HepG2 (cell line): ENCODE measurements around the gene NOXO1. TPM values are rescaled to one million over a fixed set of nuclear protein-coding genes. Genes with fewer than 3 reads are reported as not detected.

ENCODE experiments used
- FOSL2 ChIP-seq: sonication (generic); formaldehyde crosslinking; IDR thresholded peaks from 2 replicates; pipeline ENCODE4 v1.4.0; 2020; ENCODE audit warnings: missing genetic modification reagents
- MEF2D ChIP-seq: sonication (generic); formaldehyde crosslinking; IDR thresholded peaks from 2 replicates; pipeline ENCODE4 v1.5.1; 2020; ENCODE audit warnings: mild to moderate bottlenecking, missing genetic modification reagents
- SALL1 ChIP-seq: sonication (generic); formaldehyde crosslinking; IDR thresholded peaks from 2 replicates; pipeline ENCODE4 v1.8.0; 2022; ENCODE audit warnings: mild to moderate bottlenecking, missing genetic modification reagents
- SATB2 ChIP-seq: sonication (generic); formaldehyde crosslinking; IDR thresholded peaks from 2 replicates; pipeline ENCODE4 v1.5.0; 2020; ENCODE audit warnings: missing genetic modification reagents
- TOE1 ChIP-seq: sonication (generic); formaldehyde crosslinking; IDR thresholded peaks from 2 replicates; pipeline ENCODE4 v1.4.0; 2020; ENCODE audit warnings: mild to moderate bottlenecking, missing genetic modification reagents
- TRIM24 ChIP-seq: sonication (generic); formaldehyde crosslinking; IDR thresholded peaks from 2 replicates; pipeline ENCODE4 v1.8.0; 2022; ENCODE audit warnings: mild to moderate bottlenecking, missing genetic modification reagents
- ZBTB7B ChIP-seq: sonication (generic); formaldehyde crosslinking; IDR thresholded peaks from 2 replicates; pipeline ENCODE4 v1.4.0; 2020; ENCODE audit warnings: missing genetic modification reagents
- ZNF17 ChIP-seq: sonication (generic); formaldehyde crosslinking; IDR thresholded peaks from 2 replicates; pipeline ENCODE4 v1.5.0; 2020; ENCODE audit warnings: mild to moderate bottlenecking, missing genetic modification reagents
- ZNF432 ChIP-seq: sonication (generic); formaldehyde crosslinking; IDR thresholded peaks from 2 replicates; pipeline ENCODE4 v1.5.0; 2020; ENCODE audit warnings: missing genetic modification reagents, mild to moderate bottlenecking, borderline replicate concordance
- ZSCAN12 ChIP-seq: sonication (generic); formaldehyde crosslinking; IDR thresholded peaks from 2 replicates; pipeline ENCODE4 v1.9.0; 2021; ENCODE audit warnings: mild to moderate bottlenecking, missing genetic modification reagents
- ZZZ3 ChIP-seq: sonication (generic); formaldehyde crosslinking; IDR thresholded peaks from 2 replicates; pipeline ENCODE4 v1.4.0; 2020; ENCODE audit warnings: missing genetic modification reagents, mild to moderate bottlenecking, borderline replicate concordance
- polyA plus RNA-seq, 8 experiments: library from polyadenylated mRNA; depleted of rRNA in 3 of 8; stranded (reverse) in 7 of 8; unstranded in 1 of 8; fragments of >200 nt; fragmentation: Illumina TruSeq in 4 of 8; extraction: Trizol in 4 of 8; gene quantifications; 2 replicates each; pipeline versions ENCODE4 v1.2.1 to v1.2.3, GENCODE V29; 2011 to 2016; ENCODE audit warnings: low read depth in 4 of 8, missing spikeins in 1 of 8, mixed read lengths in 1 of 8; ENCODE audit not compliant: insufficient read depth in 1 of 8
- total RNA-seq, 5 experiments: library from RNA; depleted of rRNA; stranded (reverse); fragments of >200 nt; fragmentation: Illumina TruSeq; extraction: Trizol; gene quantifications; 2 replicates each; pipeline ENCODE4 v1.2.3, GENCODE V29; 2016; ENCODE audit warnings: low read depth in 1 of 5
- TF ChIP-seq, protein P1 (sequence below): sonication (generic); formaldehyde crosslinking; IDR thresholded peaks from 2 replicates; pipeline ENCODE4 v1.4.0; 2020; ENCODE audit warnings: missing genetic modification reagents
- TF ChIP-seq, protein P2 (sequence below): sonication (generic); formaldehyde crosslinking; IDR thresholded peaks from 2 replicates; pipeline ENCODE4 v1.8.1; 2023; ENCODE audit warnings: missing genetic modification reagents, inconsistent platforms, borderline replicate concordance
- TF ChIP-seq, protein P3 (sequence below): sonication (generic); formaldehyde crosslinking; IDR thresholded peaks from 2 replicates; pipeline ENCODE4 v1.4.0; 2020; ENCODE audit warnings: mild to moderate bottlenecking, missing genetic modification reagents
- TF ChIP-seq, protein P4 (sequence below): IDR thresholded peaks from 2 replicates; pipeline ENCODE4 v1.6.1; 2012; ENCODE audit warnings: low read length, improper control_type of control experiment

Gene NOXO1
- total and polyA plus RNA-seq, 2 of the 13 experiments (the other 11 are each of a cell fraction or from before 2014, with no cell fraction given), result 0.69 to 1.4 TPM

DNA sequence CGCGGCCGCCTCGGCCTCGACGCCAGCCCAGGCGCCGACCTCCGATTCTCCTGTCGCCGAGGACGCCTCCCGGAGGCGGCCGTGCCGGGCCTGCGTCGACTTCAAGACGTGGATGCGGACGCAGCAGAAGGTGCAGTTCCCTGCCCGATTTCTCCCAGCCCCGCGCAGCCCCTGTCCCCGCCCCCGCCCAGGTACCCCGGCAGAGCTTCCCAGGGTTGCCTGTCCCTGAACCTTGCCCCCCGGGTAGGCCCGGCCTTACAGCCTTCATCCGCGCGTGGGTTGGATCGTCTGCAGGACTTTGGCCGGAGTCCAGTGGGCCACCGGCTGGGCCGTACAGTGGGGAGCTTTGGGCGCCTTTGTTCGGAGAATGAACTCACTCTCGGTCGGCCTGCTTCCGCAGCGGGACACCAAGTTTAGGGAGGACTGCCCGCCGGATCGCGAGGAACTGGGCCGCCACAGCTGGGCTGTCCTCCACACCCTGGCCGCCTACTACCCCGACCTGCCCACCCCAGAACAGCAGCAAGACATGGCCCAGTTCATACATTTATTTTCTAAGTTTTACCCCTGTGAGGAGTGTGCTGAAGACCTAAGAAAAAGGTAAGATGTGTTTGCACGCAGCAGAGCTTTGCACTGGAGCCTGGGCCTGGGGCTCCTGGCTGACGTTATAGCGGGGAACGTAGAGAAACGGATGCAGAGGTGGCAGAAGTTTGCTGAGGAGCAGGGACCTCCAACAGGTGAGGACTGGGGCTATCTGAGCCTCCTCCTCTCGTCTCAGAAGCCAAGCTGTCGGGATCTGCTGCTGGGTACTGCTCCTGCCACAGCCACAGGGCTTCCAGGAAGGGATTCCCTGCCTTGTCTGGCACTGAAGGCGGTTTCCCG, 3.3 kb upstream of the NOXO1 start (continued):
- TF ChIP-seq SALL1 (CRISPR knock-in tag), result peak; percentile 36; the same call in 1 of the 2 replicates
- TF ChIP-seq, protein P1, sequence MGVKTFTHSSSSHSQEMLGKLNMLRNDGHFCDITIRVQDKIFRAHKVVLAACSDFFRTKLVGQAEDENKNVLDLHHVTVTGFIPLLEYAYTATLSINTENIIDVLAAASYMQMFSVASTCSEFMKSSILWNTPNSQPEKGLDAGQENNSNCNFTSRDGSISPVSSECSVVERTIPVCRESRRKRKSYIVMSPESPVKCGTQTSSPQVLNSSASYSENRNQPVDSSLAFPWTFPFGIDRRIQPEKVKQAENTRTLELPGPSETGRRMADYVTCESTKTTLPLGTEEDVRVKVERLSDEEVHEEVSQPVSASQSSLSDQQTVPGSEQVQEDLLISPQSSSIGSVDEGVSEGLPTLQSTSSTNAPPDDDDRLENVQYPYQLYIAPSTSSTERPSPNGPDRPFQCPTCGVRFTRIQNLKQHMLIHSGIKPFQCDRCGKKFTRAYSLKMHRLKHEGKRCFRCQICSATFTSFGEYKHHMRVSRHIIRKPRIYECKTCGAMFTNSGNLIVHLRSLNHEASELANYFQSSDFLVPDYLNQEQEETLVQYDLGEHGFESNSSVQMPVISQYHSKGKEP (CRISPR knock-in tag), result no peak
- TF ChIP-seq TRIM24 (CRISPR knock-in tag), result no peak
- TF ChIP-seq FOSL2, result no peak
- TF ChIP-seq ZSCAN12 (CRISPR knock-in tag), result no peak
- TF ChIP-seq, protein P2, sequence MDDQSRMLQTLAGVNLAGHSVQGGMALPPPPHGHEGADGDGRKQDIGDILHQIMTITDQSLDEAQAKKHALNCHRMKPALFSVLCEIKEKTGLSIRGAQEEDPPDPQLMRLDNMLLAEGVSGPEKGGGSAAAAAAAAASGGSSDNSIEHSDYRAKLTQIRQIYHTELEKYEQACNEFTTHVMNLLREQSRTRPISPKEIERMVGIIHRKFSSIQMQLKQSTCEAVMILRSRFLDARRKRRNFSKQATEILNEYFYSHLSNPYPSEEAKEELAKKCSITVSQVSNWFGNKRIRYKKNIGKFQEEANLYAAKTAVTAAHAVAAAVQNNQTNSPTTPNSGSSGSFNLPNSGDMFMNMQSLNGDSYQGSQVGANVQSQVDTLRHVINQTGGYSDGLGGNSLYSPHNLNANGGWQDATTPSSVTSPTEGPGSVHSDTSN (CRISPR knock-in tag), result no peak; the same call in 1 of the 2 replicates
- no peak for TF ChIP-seq ZNF432 (CRISPR knock-in tag)
- no peak for TF ChIP-seq MEF2D (CRISPR knock-in tag)
- TF ChIP-seq ZNF17 (CRISPR knock-in tag), result no peak
- TF ChIP-seq, protein P3, sequence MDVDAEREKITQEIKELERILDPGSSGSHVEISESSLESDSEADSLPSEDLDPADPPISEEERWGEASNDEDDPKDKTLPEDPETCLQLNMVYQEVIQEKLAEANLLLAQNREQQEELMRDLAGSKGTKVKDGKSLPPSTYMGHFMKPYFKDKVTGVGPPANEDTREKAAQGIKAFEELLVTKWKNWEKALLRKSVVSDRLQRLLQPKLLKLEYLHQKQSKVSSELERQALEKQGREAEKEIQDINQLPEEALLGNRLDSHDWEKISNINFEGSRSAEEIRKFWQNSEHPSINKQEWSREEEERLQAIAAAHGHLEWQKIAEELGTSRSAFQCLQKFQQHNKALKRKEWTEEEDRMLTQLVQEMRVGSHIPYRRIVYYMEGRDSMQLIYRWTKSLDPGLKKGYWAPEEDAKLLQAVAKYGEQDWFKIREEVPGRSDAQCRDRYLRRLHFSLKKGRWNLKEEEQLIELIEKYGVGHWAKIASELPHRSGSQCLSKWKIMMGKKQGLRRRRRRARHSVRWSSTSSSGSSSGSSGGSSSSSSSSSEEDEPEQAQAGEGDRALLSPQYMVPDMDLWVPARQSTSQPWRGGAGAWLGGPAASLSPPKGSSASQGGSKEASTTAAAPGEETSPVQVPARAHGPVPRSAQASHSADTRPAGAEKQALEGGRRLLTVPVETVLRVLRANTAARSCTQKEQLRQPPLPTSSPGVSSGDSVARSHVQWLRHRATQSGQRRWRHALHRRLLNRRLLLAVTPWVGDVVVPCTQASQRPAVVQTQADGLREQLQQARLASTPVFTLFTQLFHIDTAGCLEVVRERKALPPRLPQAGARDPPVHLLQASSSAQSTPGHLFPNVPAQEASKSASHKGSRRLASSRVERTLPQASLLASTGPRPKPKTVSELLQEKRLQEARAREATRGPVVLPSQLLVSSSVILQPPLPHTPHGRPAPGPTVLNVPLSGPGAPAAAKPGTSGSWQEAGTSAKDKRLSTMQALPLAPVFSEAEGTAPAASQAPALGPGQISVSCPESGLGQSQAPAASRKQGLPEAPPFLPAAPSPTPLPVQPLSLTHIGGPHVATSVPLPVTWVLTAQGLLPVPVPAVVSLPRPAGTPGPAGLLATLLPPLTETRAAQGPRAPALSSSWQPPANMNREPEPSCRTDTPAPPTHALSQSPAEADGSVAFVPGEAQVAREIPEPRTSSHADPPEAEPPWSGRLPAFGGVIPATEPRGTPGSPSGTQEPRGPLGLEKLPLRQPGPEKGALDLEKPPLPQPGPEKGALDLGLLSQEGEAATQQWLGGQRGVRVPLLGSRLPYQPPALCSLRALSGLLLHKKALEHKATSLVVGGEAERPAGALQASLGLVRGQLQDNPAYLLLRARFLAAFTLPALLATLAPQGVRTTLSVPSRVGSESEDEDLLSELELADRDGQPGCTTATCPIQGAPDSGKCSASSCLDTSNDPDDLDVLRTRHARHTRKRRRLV (CRISPR knock-in tag), result no peak
- TF ChIP-seq ZBTB7B (CRISPR knock-in tag), result no peak
- TF ChIP-seq SATB2 (CRISPR knock-in tag), result no peak
- peak; percentile 53; the same call in 1 of the 2 replicates for TF ChIP-seq ZZZ3 (CRISPR knock-in tag)
- TF ChIP-seq TOE1 (CRISPR knock-in tag), result no peak
- TF ChIP-seq, protein P4, sequence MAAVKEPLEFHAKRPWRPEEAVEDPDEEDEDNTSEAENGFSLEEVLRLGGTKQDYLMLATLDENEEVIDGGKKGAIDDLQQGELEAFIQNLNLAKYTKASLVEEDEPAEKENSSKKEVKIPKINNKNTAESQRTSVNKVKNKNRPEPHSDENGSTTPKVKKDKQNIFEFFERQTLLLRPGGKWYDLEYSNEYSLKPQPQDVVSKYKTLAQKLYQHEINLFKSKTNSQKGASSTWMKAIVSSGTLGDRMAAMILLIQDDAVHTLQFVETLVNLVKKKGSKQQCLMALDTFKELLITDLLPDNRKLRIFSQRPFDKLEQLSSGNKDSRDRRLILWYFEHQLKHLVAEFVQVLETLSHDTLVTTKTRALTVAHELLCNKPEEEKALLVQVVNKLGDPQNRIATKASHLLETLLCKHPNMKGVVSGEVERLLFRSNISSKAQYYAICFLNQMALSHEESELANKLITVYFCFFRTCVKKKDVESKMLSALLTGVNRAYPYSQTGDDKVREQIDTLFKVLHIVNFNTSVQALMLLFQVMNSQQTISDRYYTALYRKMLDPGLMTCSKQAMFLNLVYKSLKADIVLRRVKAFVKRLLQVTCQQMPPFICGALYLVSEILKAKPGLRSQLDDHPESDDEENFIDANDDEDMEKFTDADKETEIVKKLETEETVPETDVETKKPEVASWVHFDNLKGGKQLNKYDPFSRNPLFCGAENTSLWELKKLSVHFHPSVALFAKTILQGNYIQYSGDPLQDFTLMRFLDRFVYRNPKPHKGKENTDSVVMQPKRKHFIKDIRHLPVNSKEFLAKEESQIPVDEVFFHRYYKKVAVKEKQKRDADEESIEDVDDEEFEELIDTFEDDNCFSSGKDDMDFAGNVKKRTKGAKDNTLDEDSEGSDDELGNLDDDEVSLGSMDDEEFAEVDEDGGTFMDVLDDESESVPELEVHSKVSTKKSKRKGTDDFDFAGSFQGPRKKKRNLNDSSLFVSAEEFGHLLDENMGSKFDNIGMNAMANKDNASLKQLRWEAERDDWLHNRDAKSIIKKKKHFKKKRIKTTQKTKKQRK, result no peak
